SHP77 (cell line): ENCODE data around the gene SYTL2.
"Not testable (repeated sequence)": the region's sequence is repeated elsewhere in the genome, so short reads cannot be mapped to it uniquely, and the experiment has no call there.

Source experiments
- DNase-seq, 2 experiments: peaks; one replicate each; lab custom pipeline; 2025; lab: John Stamatoyannopoulos, UW

Gene SYTL2

DNA sequence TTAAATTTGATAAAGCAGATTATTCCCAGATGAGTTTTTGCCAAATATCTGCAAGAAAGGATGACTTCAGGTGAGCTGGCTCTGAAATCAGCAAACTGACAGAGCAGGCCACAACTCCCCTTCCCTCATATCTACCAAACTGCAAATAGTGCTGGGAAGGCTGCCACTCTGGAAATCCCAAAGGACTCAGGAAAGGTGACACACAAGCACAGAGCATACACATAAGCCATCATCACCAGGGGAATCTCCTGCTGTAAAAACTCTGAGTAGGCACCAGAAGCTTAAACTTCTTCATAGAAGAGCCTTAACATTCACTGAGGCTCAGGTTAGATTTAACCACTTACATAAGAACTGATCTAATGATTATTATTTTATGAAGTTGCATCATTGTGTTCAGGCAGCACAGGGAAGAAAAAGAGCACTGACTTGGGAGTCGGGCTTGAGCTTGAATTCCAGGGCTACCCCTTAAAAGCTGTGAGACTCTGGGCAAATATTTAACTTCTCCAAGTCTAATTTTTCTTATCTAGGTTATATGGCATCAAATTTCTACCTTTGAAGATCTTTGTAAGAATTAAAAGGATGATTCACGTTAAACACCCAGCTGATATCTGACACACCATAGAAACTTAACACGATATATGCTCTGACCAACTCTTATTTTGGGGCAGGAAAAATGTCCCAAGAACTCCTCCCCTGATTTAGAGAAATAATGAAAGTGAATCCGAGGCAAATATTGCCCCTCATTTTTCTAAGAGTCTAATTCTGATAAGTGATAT lies 15.0 kb downstream of the SYTL2 start:
- no peak for DNase-seq

DNA sequence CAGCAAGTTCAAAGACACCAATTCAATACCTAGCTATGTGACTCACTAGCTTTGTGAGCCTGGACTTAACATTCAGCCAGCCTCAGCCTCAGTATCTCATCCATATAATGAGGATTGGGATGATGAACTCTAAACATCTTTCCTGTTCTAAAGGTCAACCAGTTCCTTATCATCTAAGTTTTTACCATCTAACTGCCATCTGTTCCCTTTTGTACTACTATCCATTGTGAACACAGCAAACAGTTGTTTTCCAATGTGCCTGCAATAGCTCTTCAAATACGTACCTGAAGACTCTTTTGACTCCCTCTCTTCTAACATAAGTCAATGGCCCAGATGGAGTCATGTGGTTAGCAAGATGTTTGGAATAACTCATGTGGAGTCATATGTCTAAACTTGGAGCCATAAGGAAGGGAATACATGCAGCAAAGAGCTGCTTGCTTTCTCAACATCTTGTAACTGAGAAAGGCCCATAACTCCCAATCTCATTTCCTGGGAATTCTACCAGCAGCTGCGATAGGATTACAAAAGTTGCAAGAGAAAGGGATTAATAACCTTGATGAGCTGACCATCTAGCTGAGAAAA lies 19.4 kb downstream of the SYTL2 start:
- DNase-seq, result no peak

DNA sequence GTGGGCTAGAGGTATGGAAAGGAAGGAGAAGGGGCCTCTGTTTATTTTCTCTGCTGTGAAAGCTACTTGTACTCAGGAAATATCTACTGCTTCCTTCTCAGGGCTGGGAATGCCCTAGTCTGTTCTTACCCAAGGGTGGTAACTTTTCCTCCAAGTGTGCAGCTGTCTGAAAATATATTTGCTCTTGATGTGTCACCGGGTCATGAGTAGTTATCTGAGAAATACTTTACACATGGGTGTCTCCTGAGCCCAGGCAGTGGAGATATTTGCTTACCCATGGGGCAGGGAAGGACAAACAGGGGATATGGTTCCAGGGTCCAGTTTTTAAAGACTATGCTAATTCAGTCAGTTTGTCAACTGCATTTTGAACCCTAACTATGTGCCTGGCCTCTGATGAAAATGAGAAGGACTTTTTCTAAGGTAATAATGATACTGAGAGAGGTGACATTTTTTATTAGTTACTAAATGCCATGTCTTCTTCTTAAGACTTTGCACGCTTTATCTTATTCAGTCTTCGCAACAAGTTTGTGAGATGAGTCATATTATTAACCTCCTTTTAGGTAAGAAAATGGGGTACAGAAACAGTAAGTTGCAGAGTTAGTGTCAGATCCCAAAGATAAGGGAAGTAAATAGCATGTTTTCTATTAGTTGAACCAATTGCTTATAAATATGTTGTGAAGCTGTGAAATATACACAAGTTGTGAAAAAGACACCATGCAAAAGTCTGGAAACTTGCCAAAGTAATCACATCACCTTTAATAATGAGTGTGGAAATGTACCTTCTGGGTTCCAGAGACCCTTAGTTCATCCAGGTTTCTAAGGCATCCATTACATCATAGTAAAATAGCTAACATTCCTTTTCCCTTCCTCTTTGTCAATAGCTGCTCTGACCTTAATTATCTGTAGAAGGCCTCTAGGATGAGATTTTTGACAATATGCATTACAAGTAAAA lies 22.9 kb downstream of the SYTL2 start:
- no peak for DNase-seq

DNA sequence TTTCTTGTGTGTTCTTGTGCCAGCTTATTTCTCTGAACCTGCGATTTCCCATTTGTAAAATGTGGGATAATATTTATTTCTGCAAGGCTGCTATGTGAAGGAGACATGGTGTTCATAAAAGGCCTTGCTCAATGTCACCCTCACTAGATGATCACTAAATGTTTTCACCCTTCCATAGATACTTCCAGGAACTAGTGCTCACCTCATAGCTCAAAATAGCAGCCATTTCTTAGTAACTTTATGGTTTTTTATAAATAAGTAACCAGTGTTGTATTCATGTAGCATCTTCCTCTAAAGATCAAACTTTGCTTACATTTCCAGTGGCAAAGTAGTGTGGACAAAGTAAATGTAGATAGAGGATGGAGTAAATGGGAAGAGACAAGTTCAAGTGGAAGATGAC lies 23.8 kb downstream of the SYTL2 start:
- no peak for DNase-seq

DNA sequence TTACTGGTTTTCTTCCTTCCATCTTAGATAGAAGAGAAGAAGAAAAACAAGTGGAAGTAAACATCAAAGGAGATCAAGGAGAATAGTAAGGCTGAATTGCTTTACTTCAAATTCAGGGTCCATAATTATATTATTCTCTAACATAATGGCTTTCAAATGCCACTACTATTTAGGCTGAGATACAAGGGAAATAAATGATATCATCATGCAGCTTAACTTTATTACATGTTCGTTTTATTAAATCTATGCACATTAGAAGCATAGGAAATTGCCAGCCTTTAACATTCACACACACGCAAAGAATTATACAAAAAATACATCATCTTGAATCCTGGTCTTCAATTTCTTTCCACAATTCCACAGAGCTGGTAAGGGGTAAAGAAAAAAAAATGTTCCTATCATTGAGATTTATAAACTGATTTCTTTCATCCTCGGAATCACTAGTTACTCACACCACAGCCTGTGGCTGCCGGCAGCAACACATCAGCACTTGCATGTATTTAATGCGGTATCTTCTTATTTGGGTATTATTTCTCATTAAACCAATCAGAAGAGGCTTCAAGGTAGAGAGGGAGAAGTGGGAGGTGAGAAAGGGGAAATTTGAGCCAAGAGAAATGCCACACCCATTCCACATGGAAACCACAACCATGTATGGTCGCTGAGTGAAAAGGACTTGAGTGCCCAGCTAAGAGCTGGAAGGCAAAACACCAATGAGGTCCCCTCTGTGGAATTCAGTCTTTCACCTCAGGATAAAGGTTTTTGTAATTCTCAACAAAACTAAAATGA lies 26.3 kb downstream of the SYTL2 start:
- no peak for DNase-seq

DNA sequence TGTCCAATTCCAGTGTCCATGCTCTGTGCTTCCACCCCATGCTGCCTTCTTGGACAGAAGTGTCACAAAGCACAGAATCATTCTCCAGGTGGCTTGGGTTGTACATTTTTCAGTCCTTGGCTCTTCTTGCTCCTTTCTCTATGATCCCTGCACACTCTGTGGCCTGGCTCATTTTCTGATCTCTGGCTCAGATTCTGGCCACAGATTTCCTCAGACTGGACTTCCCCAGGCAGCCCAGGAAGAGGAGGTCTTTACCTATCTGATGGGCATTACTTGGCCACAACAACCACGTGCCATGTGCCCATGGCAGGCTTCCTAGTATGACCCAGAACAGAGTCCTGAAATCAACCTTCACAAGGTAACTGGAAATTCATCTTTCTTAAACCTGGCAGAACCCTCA lies 27.2 kb downstream of the SYTL2 start:
- DNase-seq, result no peak

DNA sequence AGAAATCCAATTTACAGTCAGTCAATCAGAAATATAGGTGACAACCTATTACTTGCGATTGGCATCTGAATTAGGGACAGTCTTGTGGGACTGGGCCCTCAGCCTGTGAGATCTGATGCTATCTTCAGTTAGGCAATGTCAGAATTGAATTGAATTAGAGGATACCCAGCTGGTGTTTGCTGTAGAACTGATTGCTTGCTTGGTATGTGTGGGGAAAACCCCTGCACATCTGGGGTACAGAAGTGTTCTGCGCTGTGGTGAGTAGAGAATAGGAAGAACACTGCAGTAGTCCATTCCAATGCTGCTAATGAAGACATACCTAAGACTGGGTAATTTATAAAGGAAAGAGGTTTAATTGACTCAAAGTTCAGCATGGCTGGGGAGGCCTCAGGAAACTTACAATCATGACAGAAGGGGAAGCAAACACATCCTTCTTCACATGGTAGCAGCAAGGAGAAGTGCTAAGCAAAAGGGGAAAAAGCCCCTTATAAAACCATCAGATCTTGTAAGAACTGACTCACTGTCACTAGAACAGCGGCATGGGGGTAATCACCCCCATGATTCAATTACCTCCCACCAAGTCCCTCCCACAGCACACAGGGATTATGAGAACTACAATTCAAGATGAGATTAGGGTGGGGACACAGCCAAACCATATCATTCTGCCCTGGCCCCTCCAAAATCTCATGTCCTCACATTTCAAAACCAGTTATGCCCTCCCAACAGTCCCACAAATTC lies 30.0 kb downstream of the SYTL2 start:
- DNase-seq, result not testable (repeated sequence)

DNA sequence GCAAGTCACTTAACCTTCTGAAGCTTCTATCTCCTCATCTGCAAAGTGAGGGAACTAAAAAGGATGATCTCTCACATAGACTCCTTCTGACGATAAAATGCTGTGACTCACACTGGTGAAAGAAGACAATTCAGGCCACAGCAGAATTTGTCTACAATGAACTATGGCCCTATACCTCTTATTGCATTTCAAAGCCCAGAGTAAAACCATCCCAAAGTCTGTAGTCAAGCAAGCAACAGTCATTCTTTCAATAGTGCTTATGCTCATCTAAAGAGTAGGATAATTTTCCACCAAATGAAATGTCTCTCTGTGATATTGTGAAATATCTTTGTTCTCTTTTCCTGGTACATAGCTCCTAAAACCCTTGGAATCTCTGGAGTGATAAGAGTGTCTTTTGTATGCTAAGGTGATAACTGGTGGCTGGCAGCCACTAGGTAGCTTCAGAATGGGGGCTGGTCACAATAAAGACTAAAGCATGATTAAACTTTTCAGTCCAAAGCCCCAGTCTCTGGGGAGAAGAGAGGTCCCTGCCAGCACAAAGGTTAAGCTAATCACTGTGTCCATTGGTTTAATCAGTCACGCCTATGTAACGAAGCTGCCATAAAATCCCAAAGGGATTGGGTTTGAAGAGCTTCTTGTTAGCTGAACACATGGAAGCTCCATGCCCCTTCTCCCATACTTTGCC lies 30.8 kb downstream of the SYTL2 start:
- no peak for DNase-seq

DNA sequence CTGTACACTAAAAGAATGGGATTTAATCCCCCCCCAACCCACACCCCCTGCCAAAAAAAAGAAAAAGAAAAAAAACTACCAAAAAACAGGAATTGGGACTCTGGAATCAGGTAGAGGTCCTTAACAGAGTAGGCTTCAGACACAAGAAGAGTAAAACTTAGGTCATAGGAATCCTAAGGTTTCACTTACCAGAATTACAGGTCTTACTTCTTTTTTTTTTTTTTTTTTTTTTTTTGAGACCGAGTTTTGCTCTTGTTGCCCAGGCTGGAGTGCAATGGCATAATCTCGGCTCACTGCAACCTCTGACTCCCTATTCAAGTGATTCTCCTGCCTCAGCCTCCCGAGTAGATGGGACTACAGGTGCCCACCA lies 33.4 kb downstream of the SYTL2 start:
- not testable (repeated sequence) for DNase-seq

DNA sequence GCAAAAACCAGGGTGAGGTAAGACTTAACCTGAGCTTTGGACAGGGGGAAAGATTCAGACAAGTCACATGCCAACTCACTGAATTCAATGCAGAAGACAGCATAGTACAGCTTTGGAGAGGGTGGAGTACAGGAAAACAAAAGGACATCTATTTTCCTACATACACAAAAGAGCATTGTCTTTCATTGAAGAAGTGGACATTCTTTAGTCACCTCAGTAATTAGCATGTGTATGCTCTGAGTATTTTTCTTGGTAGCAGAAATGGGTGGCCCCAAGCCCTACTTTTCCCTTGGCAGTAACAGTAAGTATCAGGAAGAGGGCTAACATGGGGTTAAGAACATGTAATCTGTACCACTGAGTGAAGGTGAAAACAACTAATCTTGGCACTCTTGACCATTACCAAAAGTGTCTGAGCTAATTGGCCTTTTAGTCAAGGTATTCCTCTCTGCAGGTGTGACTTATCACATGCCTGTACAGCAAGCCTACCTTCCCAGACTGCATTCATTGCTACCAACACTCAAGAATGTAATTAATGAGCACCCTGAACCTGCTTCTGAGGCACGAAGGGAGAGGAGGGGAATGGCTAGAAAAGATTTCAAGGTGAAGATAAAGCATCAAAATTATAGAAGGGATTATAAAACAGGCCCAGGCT lies 33.9 kb downstream of the SYTL2 start:
- no peak for DNase-seq

DNA sequence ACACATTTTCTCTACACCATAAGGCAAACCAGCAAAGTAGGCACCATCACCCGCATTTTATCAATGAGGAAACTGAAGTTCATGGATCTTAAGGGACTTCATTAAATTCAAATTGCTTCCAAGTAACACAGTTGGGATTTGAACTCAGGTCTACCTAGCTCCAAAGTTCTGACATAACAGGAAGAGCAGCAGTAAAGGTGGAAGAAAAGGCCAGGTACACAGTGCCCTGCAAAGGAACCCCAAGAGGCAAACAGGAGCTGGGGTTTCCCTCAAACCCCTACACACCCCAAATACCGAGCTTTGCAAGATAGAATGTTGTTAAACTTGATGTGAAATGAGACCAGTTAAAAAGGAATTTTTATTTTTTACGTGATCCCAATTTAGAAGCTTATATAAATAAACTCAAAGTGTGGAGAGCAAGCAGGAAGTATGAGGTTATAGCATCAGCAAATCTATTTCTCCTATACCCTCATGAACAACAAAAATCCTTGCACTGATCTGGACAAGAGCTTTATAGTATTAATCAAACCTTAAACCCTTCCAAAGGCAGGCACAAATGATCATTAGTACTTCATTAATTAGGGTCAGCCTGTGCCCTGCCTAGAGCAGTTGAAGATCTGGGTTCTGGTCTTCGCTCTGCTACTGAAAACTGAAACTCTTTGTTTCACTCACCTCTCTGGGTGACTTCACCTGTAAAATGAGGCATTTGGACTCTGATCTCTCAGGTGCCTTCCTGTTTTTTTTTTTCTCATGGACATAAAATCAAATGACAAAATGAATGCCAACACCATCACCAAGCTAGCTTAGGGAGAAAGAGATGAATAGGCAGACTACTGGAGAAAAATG lies 36.5 kb downstream of the SYTL2 start:
- DNase-seq, result no peak

DNA sequence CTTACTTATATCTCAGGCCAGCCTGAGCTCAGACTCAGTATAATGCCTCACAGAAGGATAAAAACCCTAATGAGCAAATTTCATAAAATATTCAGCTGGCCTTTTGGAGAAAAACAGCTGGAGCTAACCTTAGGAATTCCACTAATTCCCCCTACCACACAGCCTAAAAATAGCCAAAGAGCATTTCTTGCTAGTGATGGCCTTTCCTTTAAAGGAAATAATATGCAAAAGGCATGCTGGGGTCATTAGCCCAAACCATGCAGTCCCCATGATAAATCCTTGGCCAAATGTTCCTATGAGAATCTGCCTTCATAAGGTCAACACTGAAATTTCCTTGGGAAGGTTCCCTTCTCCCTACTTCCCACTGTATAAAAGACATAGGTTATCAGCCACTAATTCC lies 38.2 kb downstream of the SYTL2 start:
- no peak for DNase-seq

DNA sequence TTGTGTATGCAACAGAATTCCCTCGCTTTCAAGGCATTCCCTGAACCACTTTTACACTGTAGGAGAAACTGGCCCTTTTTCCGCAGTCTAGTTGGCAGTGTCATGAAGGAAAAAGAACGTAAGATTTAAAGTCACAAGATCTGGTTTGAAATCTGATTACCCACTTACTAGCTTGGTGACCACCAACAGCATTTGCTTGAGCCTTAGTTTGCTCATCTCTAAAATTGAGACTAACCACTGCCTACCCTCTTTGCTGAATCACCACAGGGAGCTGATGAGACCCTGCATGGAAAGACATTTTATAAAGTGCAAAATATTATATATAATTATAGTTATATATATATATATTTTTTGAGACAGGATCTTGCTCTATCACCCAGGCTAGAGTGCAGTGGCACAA lies 39.4 kb downstream of the SYTL2 start:
- no peak for DNase-seq

DNA sequence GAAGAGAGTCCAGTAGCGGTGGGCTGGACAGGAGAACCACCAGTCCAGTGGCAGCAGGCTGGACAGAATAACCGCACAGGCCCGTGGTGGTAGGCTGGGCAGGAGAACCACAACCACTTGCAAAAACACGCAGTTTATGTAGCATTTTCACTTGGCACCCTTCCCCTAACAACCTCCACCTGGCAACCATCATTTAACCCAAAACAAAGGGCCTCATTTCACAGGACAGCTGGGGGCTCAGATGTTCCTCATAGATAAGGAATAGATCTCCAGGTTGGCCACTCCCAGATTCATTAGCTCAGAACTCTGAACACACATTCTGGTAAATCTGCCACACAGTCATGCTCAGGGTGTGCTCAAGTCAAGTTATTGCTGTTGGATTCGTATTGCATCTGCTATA lies 41.2 kb downstream of the SYTL2 start:
- no peak for DNase-seq

DNA sequence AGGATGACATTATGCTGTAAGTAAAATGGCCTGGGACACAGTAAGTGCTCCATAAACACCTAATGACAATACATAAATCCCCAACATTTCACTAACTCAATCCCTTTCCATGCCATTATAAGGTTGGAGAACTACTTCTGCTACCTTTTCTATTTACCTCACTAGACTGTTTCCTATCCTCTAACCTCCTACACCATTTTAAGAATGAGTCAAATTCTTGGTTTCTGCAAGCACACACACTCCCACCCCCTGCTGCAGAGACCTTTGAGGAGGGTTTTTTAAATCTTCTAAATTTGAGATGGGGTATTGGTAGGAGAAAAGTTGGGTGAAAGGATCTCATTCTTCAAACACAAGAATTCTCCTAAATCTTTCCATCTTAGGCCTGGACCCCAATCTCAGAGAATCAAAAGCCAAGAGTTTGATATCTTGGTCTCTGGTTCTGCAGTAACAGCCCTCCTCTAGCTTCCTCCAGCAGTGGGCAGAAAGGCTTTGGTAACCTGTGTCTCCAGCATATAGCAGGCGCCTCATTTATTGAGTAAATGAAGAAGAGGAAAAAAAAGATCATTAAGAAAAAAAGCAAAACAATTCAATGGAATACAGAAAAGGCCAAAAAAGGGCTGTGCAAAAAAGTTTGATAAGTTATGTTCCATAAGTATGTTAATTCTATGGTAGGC lies 42.3 kb downstream of the SYTL2 start:
- no peak for DNase-seq

DNA sequence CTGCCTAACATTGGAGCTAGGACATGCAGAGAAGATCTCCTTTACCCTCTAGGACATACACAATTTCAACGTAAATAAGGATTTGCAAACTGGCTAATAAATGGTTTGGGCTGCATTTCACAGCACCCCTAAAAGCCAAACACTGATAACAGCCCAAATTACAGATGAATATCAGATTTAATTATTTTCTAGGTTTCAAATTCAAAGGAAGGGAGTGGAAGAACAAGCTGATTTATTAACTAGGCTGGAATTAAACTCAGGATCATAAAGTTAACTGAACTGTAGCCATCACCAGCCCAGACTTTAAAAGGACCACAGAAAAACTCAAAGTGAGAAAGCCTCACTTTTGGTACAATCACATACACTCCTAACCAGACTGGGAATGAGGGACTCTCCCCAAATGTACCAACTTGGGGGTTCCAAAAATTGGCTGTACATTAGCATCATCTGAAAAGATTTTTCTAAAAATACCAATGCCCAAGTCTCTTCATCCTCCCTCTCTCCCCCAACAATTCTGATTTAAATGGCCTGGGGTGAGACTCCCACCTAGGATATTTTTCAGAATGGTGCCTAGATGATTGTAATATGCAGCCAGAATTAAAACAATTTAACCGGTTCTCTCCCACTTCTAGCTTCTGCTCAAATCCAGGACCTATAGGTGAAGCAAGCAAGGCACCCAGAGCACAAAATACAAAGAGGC lies 43.5 kb downstream of the SYTL2 start:
- DNase-seq, result no peak

DNA sequence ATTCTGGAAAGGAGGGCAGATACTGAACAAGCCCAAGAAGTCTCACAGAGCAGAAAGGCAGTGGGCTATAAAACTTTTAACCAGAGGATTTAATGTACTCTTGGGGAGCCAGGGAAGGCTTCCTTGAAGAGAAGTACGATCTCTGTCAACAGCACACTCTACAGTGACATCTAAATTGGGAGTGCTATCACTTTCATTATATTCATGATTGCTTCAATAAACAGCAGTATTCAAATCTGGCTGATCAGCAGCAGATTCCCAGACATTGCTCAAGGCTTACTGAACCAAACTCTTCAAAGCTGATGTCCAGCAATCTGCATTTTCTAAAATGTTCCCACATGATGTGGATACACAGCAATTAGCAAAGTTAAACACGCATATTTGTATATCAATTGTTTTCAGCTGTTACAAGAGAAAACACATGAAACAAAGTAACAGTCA lies 44.2 kb downstream of the SYTL2 start:
- DNase-seq, result no peak

DNA sequence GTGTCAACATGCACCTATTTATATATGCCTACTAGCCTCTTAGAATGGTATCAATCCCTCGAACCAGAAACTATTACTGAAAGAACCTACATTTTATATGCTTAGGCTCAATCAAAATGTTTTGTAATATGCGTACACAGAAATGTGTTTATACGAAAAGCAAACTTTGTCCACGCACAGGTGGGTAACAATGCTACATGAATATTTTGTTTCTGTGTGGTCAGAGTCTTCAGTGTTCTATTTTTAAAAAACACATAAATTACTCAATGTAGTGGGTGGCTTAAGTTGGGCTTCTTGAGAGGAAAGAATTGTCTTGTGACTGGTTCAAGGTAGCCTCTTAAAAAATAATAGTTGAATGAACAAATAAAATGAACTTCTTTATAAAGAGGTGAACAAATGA lies 46.1 kb downstream of the SYTL2 start:
- no peak for DNase-seq
